Measurements from ENCODE around the gene ATP2B1.

Gene ATP2B1

GRCh38 chr12:89671469-89671868, 37.2 kb downstream of the ATP2B1 start:
- Mint-ChIP-seq H3K9me3 (no peaks in the 10 kb centered on the region), H3K4me3 (no peak overlapping the region), H3K27ac (peak overlapping the region; percentile 53), H3K36me3 (peaks cover 31% of the 10 kb centered on the region), H3K4me1 (peaks cover 70% of the 10 kb centered on the region), H3K27me3 (no peaks in the 10 kb centered on the region)
- ATAC-seq (ENCODE audit: low read depth) (no peak), DNase-seq (ENCODE audit: low spot score in 2 of 2) (no peak)

- DNase-seq (ENCODE audit: low spot score in 2 of 2) (no peak), ATAC-seq (ENCODE audit: low read depth) (no peak)
- no peaks in the 10 kb centered on the region for H3K9me3 Mint-ChIP-seq
- H3K27ac Mint-ChIP-seq = peak overlapping the region; percentile 78
- H3K36me3 Mint-ChIP-seq = peaks cover 34% of the 10 kb centered on the region
- H3K4me3 Mint-ChIP-seq = no peak overlapping the region
- peaks cover 66% of the 10 kb centered on the region for H3K4me1 Mint-ChIP-seq
- H3K27me3 Mint-ChIP-seq = no peaks in the 10 kb centered on the region
These were observed 39.4 kb downstream of the ATP2B1 start for GRCh38 chr12:89669197-89669596.

GRCh38 chr12:89665556-89665955, 43.1 kb downstream of the ATP2B1 start:
- DNase-seq (ENCODE audit: low spot score in 2 of 2) (no peak), ATAC-seq (ENCODE audit: low read depth) (no peak)
- Mint-ChIP-seq H3K4me3 (no peak overlapping the region), H3K4me1 (peaks cover 50% of the 10 kb centered on the region), H3K27ac (peak overlapping the region; percentile 69), H3K27me3 (no peaks in the 10 kb centered on the region), H3K9me3 (no peaks in the 10 kb centered on the region), H3K36me3 (peaks cover 29% of the 10 kb centered on the region)

GRCh38 chr12:89664441-89664840, 44.2 kb downstream of the ATP2B1 start:
- Mint-ChIP-seq H3K27ac (peak overlapping the region; percentile 80), H3K36me3 (peaks cover 26% of the 10 kb centered on the region), H3K4me1 (peaks cover 47% of the 10 kb centered on the region), H3K27me3 (no peaks in the 10 kb centered on the region), H3K4me3 (no peak overlapping the region), H3K9me3 (no peaks in the 10 kb centered on the region)
- no peak for ATAC-seq (ENCODE audit: low read depth)
- no peak for DNase-seq (ENCODE audit: low spot score in 2 of 2)

- DNase-seq (ENCODE audit: low spot score in 2 of 2) (peak in 1 of 2 donors; percentile 15), ATAC-seq (ENCODE audit: low read depth) (peak; percentile 78)
- peak overlapping the region; percentile 80 for H3K27ac Mint-ChIP-seq
- H3K36me3 Mint-ChIP-seq = peaks cover 20% of the 10 kb centered on the region
- H3K9me3 Mint-ChIP-seq = no peaks in the 10 kb centered on the region
- peaks cover 47% of the 10 kb centered on the region for H3K4me1 Mint-ChIP-seq
- H3K27me3 Mint-ChIP-seq = no peaks in the 10 kb centered on the region
- H3K4me3 Mint-ChIP-seq = peak overlapping the region; percentile 9
These were observed 44.9 kb downstream of the ATP2B1 start for GRCh38 chr12:89663577-89664357.

GRCh38 chr12:89662623-89663022, 46.0 kb downstream of the ATP2B1 start:
- Mint-ChIP-seq H3K27me3 (no peaks in the 10 kb centered on the region), H3K4me1 (peaks cover 49% of the 10 kb centered on the region), H3K27ac (peak overlapping the region; percentile 86), H3K4me3 (no peak overlapping the region), H3K9me3 (no peaks in the 10 kb centered on the region), H3K36me3 (peaks cover 14% of the 10 kb centered on the region)
- DNase-seq (ENCODE audit: low spot score in 2 of 2) (no peak), ATAC-seq (ENCODE audit: low read depth) (no peak)

- Mint-ChIP-seq H3K27me3 (no peaks in the 10 kb centered on the region), H3K9me3 (no peaks in the 10 kb centered on the region), H3K27ac (peak overlapping the region; percentile 86), H3K4me1 (peaks cover 50% of the 10 kb centered on the region), H3K36me3 (peaks cover 8% of the 10 kb centered on the region), H3K4me3 (no peak overlapping the region)
- DNase-seq (ENCODE audit: low spot score in 2 of 2) (no peak), ATAC-seq (ENCODE audit: low read depth) (peak; percentile 28)
These were observed 46.8 kb downstream of the ATP2B1 start for GRCh38 chr12:89661706-89662330.

- no peak for DNase-seq (ENCODE audit: low spot score in 2 of 2)
- Mint-ChIP-seq H3K27me3 (no peaks in the 10 kb centered on the region), H3K9me3 (no peaks in the 10 kb centered on the region), H3K4me1 (peaks cover 49% of the 10 kb centered on the region), H3K36me3 (peaks cover 12% of the 10 kb centered on the region), H3K27ac (peak overlapping the region; percentile 64), H3K4me3 (peak overlapping the region; percentile 85)
- no peak for ATAC-seq (ENCODE audit: low read depth)
These were observed 50.9 kb downstream of the ATP2B1 start for GRCh38 chr12:89657739-89658138.

GRCh38 chr12:89657066-89657465, 51.6 kb downstream of the ATP2B1 start:
- ATAC-seq (ENCODE audit: low read depth) (peak; percentile 93), DNase-seq (ENCODE audit: low spot score in 2 of 2) (no peak)
- Mint-ChIP-seq H3K36me3 (peaks cover 14% of the 10 kb centered on the region), H3K27me3 (no peaks in the 10 kb centered on the region), H3K9me3 (no peaks in the 10 kb centered on the region), H3K27ac (peak overlapping the region; percentile 64), H3K4me3 (peak overlapping the region; percentile 85), H3K4me1 (peaks cover 47% of the 10 kb centered on the region)

- H3K4me3 Mint-ChIP-seq = no peak overlapping the region
- H3K36me3 Mint-ChIP-seq = peaks cover 22% of the 10 kb centered on the region
- no peak overlapping the region for H3K27ac Mint-ChIP-seq
- H3K27me3 Mint-ChIP-seq = no peaks in the 10 kb centered on the region
- no peaks in the 10 kb centered on the region for H3K9me3 Mint-ChIP-seq
- H3K4me1 Mint-ChIP-seq = peaks cover 44% of the 10 kb centered on the region
- no peak for ATAC-seq (ENCODE audit: low read depth)
- no peak for DNase-seq (ENCODE audit: low spot score in 2 of 2)
These were observed 52.8 kb downstream of the ATP2B1 start for GRCh38 chr12:89655841-89656240.

- no peak overlapping the region for H3K4me3 Mint-ChIP-seq
- peaks cover 44% of the 10 kb centered on the region for H3K36me3 Mint-ChIP-seq
These were observed 57.4 kb downstream of the ATP2B1 start for GRCh38 chr12:89651192-89651591.

GRCh38 chr12:89650239-89650638, 58.4 kb downstream of the ATP2B1 start:
- Mint-ChIP-seq H3K27ac (no peak overlapping the region), H3K4me1 (peaks cover 38% of the 10 kb centered on the region), H3K27me3 (no peaks in the 10 kb centered on the region), H3K4me3 (no peak overlapping the region), H3K36me3 (peaks cover 48% of the 10 kb centered on the region), H3K9me3 (no peaks in the 10 kb centered on the region)
- no peak for ATAC-seq (ENCODE audit: low read depth)
- no peak for DNase-seq (ENCODE audit: low spot score in 2 of 2)

More at GRCh38 chr12:89651192-89651591, 57.4 kb downstream of the ATP2B1 start:
- peaks cover 32% of the 10 kb centered on the region for H3K4me1 Mint-ChIP-seq
- DNase-seq (ENCODE audit: low spot score in 2 of 2) = no peak
- H3K27ac Mint-ChIP-seq = no peak overlapping the region
- no peak for ATAC-seq (ENCODE audit: low read depth)
- no peaks in the 10 kb centered on the region for H3K9me3 Mint-ChIP-seq
- no peaks in the 10 kb centered on the region for H3K27me3 Mint-ChIP-seq

GRCh38 chr12:89649820-89650219, 58.8 kb downstream of the ATP2B1 start:
- ATAC-seq (ENCODE audit: low read depth) = no peak
- DNase-seq (ENCODE audit: low spot score in 2 of 2) = no peak
- H3K4me1 Mint-ChIP-seq = peaks cover 39% of the 10 kb centered on the region
- H3K4me3 Mint-ChIP-seq = no peak overlapping the region
- H3K9me3 Mint-ChIP-seq = no peaks in the 10 kb centered on the region
- no peak overlapping the region for H3K27ac Mint-ChIP-seq
- H3K27me3 Mint-ChIP-seq = no peaks in the 10 kb centered on the region
- peaks cover 47% of the 10 kb centered on the region for H3K36me3 Mint-ChIP-seq

GRCh38 chr12:89649139-89649538, 59.5 kb downstream of the ATP2B1 start:
- Mint-ChIP-seq H3K4me1 (peaks cover 44% of the 10 kb centered on the region), H3K27me3 (no peaks in the 10 kb centered on the region), H3K27ac (no peak overlapping the region), H3K9me3 (no peaks in the 10 kb centered on the region), H3K4me3 (no peak overlapping the region), H3K36me3 (peaks cover 47% of the 10 kb centered on the region)
- no peak for ATAC-seq (ENCODE audit: low read depth)
- no peak for DNase-seq (ENCODE audit: low spot score in 2 of 2)

All from memory B cell (primary cell).